HG02970 (cell line): ENCODE data around the gene LCAT.
"Not testable (repeated sequence)": the region's sequence is repeated elsewhere in the genome, so short reads cannot be mapped to it uniquely, and the experiment has no call there.

ENCODE experiments used
- ATAC-seq: cut with Tn5 transposase; IDR thresholded peaks from one replicate; pipeline ENCODE4 v1.9.1; 2021; ENCODE audit warnings: mild to moderate bottlenecking, moderate library complexity, moderate number of reproducible peaks; ENCODE audit not compliant: unreplicated experiment, low FRiP score

The LCAT gene

DNA sequence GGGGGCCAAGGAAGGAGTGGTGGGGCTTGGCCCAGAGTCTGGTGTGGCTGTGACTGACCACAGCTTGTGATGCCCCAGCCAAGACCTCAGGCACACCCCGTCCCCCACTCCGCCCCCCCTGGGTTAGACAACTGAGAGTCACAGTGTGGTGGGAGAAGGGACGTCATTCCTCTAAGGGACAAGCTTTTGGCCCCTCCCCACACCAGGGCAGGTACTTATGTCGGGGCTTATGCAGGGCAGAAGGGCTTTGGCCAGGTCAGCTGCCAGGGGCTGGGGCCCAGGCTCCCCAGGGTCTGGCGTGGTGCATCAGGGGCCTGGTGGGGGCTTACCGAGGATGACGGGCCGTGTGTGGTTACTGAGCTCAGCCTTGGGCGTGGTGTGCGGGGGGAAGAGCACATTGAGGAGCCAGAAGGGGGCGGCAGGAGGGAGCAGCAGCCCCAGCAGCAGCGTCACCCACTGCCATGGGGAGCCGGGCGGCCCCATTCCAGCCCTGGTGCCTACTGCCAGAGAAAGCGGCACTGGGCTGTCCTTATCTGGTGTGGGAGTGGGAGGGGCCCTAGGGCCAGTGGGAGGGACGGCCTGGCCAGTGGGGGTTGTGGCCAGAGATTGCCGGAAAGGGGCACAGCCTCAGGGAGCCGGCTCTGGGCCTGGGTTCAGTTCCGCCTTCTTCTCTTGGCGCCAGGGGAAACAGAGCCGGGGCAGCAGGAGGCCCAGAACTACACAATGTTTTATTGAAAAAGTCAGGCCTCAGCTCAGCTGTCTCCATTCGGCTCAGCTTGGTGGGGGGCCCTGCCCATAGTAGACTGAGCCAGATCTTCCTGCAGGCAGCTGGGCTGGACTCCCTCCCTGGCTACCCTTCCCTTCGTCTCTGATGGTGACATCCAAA, at the start of gene LCAT:
Gene LCAT, minus strand, starts transcription at position 502 of the 886 bp plus-strand sequence. Its CDS starts 19 bp downstream, at position 483.
- ATAC-seq, result no peak

- ATAC-seq, result no peak
Observed at GRCh38 chr16:67993207-67994039, 49.5 kb upstream of the LCAT start.

DNA sequence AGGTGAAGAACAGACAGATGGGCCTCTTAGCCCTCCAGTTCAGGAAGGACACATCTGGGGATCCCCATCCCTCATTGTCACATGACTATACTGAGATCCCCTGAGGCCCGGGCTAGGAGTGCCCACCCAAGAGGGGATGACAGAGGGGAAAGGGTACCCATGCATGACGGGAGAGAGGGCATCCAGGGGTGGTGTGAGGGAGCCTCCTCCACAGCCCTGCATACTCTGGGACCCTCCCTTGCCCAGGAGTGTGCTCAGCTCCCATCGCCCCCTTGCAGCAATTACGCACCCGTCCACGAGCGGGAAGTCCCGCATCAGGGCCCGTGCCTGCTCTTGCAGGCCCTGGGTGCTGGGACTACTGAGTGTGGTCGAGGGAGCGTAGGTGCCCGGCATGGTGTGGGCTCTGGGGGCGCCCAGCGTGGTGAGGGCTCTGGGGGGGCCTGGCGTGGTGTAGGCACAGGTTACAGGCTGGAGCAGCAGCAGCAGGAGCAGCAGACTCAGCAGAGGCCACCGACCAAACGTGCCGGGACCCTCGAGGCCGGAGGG, 48.8 kb upstream of the LCAT start:
- no peak for ATAC-seq

DNA sequence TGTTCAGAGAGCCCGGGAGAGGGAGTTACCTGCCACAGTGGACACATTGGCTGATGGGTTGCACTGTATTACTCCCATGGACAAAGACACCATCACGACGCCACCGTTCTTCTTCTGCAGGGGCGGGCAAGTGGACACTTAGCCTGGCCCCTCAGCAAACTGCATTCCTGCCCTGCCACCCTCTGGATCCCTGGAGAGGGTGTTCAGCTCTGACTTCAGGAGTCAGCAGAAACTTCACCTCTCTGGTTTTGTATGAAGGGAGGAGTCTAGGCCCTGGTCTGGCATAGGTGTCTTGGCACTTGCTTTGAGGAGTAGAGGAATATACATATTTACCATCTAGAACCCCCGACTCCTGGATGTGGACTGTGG, 46.1 kb upstream of the LCAT start:
- no peak for ATAC-seq

- no peak for ATAC-seq
Observed at GRCh38 chr16:67989322-67990017, 45.5 kb upstream of the LCAT start.

GRCh38 chr16:67988675-67989074, 44.8 kb upstream of the LCAT start:
- ATAC-seq, result no peak

- no peak for ATAC-seq
Observed at GRCh38 chr16:67987460-67988160, 43.7 kb upstream of the LCAT start.

- ATAC-seq, result no peak
Observed at GRCh38 chr16:67986949-67987348, 43.0 kb upstream of the LCAT start.

DNA sequence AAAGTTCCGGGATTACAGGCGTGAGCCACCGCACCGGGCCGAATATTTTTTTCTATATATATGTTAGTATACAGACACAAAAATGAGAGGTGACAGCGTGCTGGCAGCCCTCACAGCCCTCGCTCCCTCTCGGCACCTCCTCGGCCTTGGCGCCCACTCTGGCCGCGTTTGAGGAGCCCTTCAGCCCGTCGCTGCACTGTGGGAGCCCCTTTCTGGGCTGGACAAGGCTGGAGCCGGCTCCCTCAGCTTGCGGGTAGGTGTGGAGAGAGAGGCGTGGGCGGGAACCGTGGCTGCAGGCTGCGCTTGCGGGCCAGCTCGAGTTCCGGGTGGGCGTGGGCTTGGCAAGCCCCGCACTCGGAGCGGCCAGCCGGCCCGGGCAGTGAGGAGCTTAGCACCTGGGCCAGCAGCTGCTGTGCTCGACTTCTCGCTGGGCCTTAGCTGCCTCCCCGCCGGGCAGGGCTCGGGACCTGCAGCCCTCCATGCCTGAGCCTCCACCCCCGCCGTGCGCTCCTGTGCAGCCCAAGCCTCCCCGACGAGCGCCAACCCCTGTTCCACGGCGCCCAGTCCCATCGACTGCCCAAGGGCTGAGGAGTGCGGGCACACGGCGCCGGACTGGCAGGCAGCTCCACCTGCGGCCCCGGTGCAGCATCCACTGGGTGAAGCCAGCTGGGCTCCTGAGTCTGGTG, 38.2 kb upstream of the LCAT start:
- no peak for ATAC-seq

DNA sequence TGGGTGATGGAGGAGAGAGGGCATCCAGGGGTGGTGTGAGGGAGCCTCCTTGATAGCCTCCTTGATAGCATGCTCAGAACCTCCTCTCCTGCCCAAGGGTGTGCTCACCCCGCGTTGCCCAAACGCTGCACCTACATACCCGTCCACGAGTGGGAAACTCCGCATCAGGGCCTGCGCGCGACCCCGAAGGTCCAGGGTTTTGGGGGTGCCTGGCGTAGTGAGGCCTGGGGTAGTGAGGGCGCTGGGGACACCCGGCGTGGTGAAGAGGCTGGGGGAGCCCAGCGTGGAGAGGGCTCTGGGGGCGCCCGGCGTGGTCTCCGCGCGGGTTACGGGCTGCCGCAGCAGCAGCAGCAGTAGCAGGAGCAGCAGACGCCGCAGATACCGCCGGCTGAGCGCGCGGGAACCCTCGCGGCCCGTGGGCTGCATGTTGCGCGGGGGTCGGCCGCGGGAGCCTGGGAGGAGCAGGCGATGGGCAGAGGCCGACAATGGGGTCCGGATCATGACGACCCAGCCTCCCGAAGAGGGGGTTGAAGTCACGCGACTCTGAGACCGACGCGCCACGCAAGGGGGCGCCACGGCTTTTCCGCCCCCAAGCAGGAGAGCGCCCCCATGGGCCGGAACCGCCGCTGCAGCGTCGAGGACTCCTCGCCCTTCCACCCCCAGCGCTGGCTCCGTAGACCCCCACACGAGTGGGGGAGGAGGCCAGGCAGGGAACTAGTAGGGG, 36.2 kb upstream of the LCAT start, which contains the start of gene DPEP3:
Gene DPEP3, minus strand, starts transcription at position 545 of the 724 bp plus-strand sequence. Its CDS starts 119 bp downstream, at position 426.
- no peak for ATAC-seq

GRCh38 chr16:67977469-67978227, 33.7 kb upstream of the LCAT start:
- no peak for ATAC-seq

DNA sequence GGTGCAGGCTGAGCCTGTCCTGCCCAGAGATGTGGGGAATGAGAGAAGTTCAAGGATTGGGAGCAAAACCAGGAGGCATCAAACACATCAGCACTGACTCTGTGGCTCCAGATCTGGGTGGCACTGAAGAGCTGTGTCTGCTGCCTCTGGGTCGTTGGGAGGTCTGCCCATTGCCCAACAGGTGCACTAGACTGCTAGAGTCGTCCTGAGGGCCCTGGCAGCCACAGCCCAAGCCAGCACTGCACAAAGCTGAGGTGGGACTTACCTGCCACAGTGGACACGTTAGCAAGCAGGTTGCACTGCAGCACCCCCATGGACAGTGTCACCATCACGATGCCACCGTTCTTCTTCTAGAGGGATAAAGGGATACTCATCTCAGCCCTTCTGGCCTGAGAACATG, 33.1 kb upstream of the LCAT start:
- ATAC-seq, result no peak

DNA sequence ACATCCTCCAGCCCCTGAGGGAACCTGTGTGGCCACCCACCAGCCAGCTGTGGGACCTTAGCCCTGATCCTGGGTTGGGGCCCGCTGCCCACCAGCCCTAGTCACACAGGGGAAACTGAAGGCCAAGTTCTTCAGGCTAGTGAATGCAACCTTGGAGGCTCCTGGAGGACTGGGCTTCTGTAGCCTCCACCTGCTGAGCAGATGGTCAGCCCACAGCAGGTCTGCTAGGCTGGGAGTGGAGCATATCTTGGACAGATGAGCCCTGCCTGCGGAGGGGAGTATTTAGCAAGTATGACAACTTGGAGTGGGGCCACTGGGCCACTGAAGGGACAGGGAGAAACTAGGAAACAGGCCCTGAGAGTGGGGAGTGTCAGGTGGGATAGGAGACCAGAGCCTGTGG, 32.3 kb upstream of the LCAT start:
- ATAC-seq, result no peak

GRCh38 chr16:67975321-67976105, 31.6 kb upstream of the LCAT start:
- no peak for ATAC-seq

DNA sequence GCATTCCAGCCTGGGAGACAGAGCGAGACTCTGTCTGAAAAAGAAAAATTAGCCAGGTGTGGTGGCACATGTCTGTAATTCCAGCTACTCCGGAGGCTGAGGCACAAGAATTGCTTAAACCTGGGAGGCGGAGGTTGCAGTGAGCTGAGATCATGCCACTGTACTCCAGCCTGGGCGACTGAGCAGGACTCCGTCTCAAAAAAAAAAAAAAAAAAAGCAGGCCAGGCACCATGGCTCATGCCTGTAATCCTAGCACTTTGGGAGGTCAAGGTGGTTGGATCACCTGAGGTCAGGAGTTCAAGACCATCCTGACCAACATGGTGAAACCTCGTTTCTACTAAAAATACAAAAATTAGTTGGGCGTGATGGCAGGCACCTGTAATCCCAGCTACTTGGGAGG, 28.4 kb upstream of the LCAT start:
- not testable (repeated sequence) for ATAC-seq

GRCh38 chr16:67971111-67971510, 27.2 kb upstream of the LCAT start:
- no peak for ATAC-seq
